ENCODE data around the gene FPR3. TPM values are rescaled to one million over a fixed set of nuclear protein-coding genes. Genes with fewer than 3 reads are reported as not detected.

The FPR3 gene
- total RNA-seq, 1 donor from 2014 or later, result not detected

DNA sequence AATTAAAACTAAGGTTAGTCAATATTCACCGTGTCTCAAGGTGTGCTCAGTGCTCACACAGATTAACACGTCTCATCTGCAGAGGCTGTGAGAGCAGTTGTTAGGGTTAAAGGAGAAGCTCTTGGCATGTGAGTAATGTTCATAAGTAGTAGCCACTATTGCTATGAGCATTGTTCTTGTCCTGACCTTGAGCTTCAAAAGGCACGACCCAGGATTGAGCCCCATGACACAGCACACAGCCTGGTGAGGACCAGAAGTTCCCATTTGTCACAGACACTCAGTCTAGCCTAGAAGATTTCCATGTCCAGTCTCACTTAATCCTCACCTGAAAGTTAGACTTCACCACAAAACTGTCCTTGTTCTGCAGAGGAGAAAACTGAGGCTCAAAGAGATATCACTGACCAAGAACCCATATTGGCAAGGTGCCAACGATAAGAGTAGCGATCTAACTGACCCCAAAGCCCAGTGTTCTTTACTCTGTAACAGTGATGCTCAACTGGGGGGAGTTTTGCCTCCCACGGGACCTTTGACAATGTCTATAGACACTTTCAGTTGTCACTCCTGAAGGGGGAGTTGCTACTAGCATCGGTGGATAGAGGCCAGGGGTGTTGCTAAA is 26.0 kb downstream of the FPR3 start:
- Histone ChIP-seq H3K36me3 (ENCODE audit: insufficient read depth, low read length) (no peaks in the 10 kb centered on the region), H3K4me1 (ENCODE audit: insufficient read depth, low read length) (no peaks in the 10 kb centered on the region), H2AFZ (ENCODE audit: low read depth, low read length) (no peak overlapping the region), H3K27me3 (ENCODE audit: insufficient read depth, low read length) (no peaks in the 10 kb centered on the region), H3K4me2 (ENCODE audit: low read length) (no peak overlapping the region), H3K4me3 (ENCODE audit: insufficient read depth, low read depth, low read length) (no peak overlapping the region), H3K9me3 (ENCODE audit: insufficient read depth, low read depth, low read length) (peaks cover 10% of the 10 kb centered on the region), H3K27ac (ENCODE audit: low read depth, low read length) (no peak overlapping the region), H3K79me2 (ENCODE audit: insufficient read depth, low read length) (no peaks in the 10 kb centered on the region), H3K9ac (ENCODE audit: low read length) (no peak overlapping the region), H4K20me1 (ENCODE audit: insufficient read depth, low read length) (no peaks in the 10 kb centered on the region)
- no peaks in the 10 kb centered on the region for H3K36me3 Mint-ChIP-seq (ENCODE audit: low read depth, unreplicated experiment)
- no peak overlapping the region for H3K27ac Mint-ChIP-seq (ENCODE audit: unreplicated experiment)
- H3K4me1 Mint-ChIP-seq (ENCODE audit: low read depth, unreplicated experiment), result no peaks in the 10 kb centered on the region
- no peak for DNase-seq (ENCODE audit: low read depth)
- TF ChIP-seq EZH2 (IDR thresholded peaks at IDR 0.05; ENCODE audit: insufficient read depth, low read length), result no peak
- TF ChIP-seq, protein P1, sequence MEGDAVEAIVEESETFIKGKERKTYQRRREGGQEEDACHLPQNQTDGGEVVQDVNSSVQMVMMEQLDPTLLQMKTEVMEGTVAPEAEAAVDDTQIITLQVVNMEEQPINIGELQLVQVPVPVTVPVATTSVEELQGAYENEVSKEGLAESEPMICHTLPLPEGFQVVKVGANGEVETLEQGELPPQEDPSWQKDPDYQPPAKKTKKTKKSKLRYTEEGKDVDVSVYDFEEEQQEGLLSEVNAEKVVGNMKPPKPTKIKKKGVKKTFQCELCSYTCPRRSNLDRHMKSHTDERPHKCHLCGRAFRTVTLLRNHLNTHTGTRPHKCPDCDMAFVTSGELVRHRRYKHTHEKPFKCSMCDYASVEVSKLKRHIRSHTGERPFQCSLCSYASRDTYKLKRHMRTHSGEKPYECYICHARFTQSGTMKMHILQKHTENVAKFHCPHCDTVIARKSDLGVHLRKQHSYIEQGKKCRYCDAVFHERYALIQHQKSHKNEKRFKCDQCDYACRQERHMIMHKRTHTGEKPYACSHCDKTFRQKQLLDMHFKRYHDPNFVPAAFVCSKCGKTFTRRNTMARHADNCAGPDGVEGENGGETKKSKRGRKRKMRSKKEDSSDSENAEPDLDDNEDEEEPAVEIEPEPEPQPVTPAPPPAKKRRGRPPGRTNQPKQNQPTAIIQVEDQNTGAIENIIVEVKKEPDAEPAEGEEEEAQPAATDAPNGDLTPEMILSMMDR (IDR thresholded peaks at IDR 0.05; ENCODE audit: insufficient read depth, low read depth, low read length), result no peak
- H3K9me3 Mint-ChIP-seq (ENCODE audit: unreplicated experiment), result peaks cover 4% of the 10 kb centered on the region
- H3K4me3 Mint-ChIP-seq (ENCODE audit: unreplicated experiment), result no peak overlapping the region
- no peak for FAIRE-seq
- H3K27me3 Mint-ChIP-seq (ENCODE audit: low read depth, unreplicated experiment), result no peaks in the 10 kb centered on the region

DNA sequence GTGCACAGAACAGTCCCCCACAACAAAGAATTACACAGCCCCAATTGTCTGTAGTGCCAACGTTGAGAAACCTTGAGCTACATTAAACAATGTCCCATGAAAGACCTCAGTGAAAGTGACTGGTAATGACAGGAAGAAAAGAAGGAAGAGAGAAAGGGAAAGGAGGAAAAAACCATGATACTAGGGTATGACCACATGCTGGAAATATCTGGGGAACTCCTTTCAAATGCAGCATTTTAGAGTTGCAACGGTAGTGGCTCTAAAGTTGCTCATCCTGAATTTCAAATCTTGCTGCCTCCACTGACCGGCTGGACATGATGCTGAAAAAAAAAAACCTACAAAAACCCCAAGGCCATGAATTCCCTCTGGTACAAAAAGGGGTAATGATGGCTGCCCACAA is 26.5 kb downstream of the FPR3 start:
- no peak for FAIRE-seq
- no peak overlapping the region for H2AFZ ChIP-seq (ENCODE audit: low read depth, low read length)

DNA sequence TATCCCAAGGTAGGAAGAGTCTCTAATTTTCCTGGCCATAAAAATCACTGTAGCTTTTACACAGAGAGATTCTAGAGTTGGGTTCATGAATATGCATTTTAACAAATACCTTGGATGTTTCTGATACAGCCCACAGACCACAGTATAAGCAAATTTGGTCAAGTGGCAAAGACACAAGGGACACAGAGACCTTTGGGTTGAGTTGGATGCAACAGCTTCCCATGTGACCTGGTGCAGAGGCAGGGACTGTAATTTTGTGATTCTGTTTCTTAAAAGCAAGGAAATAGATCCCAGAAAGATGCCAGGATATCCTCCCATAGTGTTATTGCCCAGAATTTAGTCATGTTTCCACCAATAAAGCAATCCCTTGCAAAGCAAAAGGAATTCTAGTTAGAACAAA is 27.0 kb downstream of the FPR3 start:
- Mint-ChIP-seq H3K4me1 (ENCODE audit: low read depth, unreplicated experiment) (no peaks in the 10 kb centered on the region), H3K4me3 (ENCODE audit: unreplicated experiment) (no peak overlapping the region)

More for the DNA sequence above, 26.5 kb downstream of the FPR3 start:
- Histone ChIP-seq H3K79me2 (ENCODE audit: insufficient read depth, low read length) (no peaks in the 10 kb centered on the region), H3K9me3 (ENCODE audit: insufficient read depth, low read depth, low read length) (peaks cover 11% of the 10 kb centered on the region), H3K4me1 (ENCODE audit: insufficient read depth, low read length) (no peaks in the 10 kb centered on the region), H3K27me3 (ENCODE audit: insufficient read depth, low read length) (no peaks in the 10 kb centered on the region), H3K9ac (ENCODE audit: low read length) (no peak overlapping the region), H3K4me2 (ENCODE audit: low read length) (no peak overlapping the region), H4K20me1 (ENCODE audit: insufficient read depth, low read length) (no peaks in the 10 kb centered on the region), H3K36me3 (ENCODE audit: insufficient read depth, low read length) (no peaks in the 10 kb centered on the region), H3K27ac (ENCODE audit: low read depth, low read length) (no peak overlapping the region), H3K4me3 (ENCODE audit: insufficient read depth, low read depth, low read length) (no peak overlapping the region)
- H3K27ac Mint-ChIP-seq (ENCODE audit: unreplicated experiment), result no peak overlapping the region
- peaks cover 6% of the 10 kb centered on the region for H3K9me3 Mint-ChIP-seq (ENCODE audit: unreplicated experiment)
- H3K4me3 Mint-ChIP-seq (ENCODE audit: unreplicated experiment), result no peak overlapping the region
- no peaks in the 10 kb centered on the region for H3K4me1 Mint-ChIP-seq (ENCODE audit: low read depth, unreplicated experiment)
- H3K27me3 Mint-ChIP-seq (ENCODE audit: low read depth, unreplicated experiment), result no peaks in the 10 kb centered on the region
- TF ChIP-seq, protein P1 (IDR thresholded peaks at IDR 0.05; ENCODE audit: insufficient read depth, low read depth, low read length), result no peak
- TF ChIP-seq EZH2 (IDR thresholded peaks at IDR 0.05; ENCODE audit: insufficient read depth, low read length), result no peak
- no peaks in the 10 kb centered on the region for H3K36me3 Mint-ChIP-seq (ENCODE audit: low read depth, unreplicated experiment)
- DNase-seq (ENCODE audit: low read depth), result no peak

More for the DNA sequence above, 27.0 kb downstream of the FPR3 start:
- FAIRE-seq (no peak), DNase-seq (ENCODE audit: low read depth) (no peak)
- no peak overlapping the region for H3K9ac ChIP-seq (ENCODE audit: low read length)
- no peaks in the 10 kb centered on the region for H3K36me3 ChIP-seq (ENCODE audit: insufficient read depth, low read length)
- TF ChIP-seq, protein P1 (IDR thresholded peaks at IDR 0.05; ENCODE audit: insufficient read depth, low read depth, low read length), result no peak
- H3K9me3 ChIP-seq (ENCODE audit: insufficient read depth, low read depth, low read length), result peaks cover 15% of the 10 kb centered on the region
- no peaks in the 10 kb centered on the region for H3K79me2 ChIP-seq (ENCODE audit: insufficient read depth, low read length)
- no peak overlapping the region for H3K4me2 ChIP-seq (ENCODE audit: low read length)
- H3K27ac ChIP-seq (ENCODE audit: low read depth, low read length), result no peak overlapping the region
- Mint-ChIP-seq H3K27ac (ENCODE audit: unreplicated experiment) (no peak overlapping the region), H3K36me3 (ENCODE audit: low read depth, unreplicated experiment) (no peaks in the 10 kb centered on the region), H3K27me3 (ENCODE audit: low read depth, unreplicated experiment) (no peaks in the 10 kb centered on the region), H3K9me3 (ENCODE audit: unreplicated experiment) (peaks cover 9% of the 10 kb centered on the region)
- no peak overlapping the region for H3K4me3 ChIP-seq (ENCODE audit: insufficient read depth, low read depth, low read length)
- no peak overlapping the region for H2AFZ ChIP-seq (ENCODE audit: low read depth, low read length)
- H4K20me1 ChIP-seq (ENCODE audit: insufficient read depth, low read length), result no peaks in the 10 kb centered on the region
- H3K4me1 ChIP-seq (ENCODE audit: insufficient read depth, low read length), result no peaks in the 10 kb centered on the region
- no peaks in the 10 kb centered on the region for H3K27me3 ChIP-seq (ENCODE audit: insufficient read depth, low read length)

Data from astrocyte (in vitro differentiated cells and primary cell).